Activated CD4-positive, alpha-beta T cell treated with anti-CD3 and anti-CD28 coated beads for 36 hours (primary cell): Measurements from ENCODE around the gene STMN1. TPM values are rescaled to one million over a fixed set of nuclear protein-coding genes. Genes with fewer than 3 reads are reported as not detected.

Source experiments
- ATAC-seq: fragments of 200-7000 bp; cut with Tn5 transposase; one replicate; pipeline ENCODE4 v1.10.0; 2021; ENCODE audit warnings: mild to moderate bottlenecking, moderate library complexity
- CTCF ChIA-PET: fragments of 350-600 bp; sonication (Branson Sonifier 250); formaldehyde crosslinking; loops from one replicate; lab custom pipeline; 2021; ENCODE audit warnings: antibody characterized with exemption; lab: Charles Lee
- POLR2A ChIA-PET: fragments of 350-600 bp; sonication (Branson Sonifier 250); formaldehyde crosslinking; loops from one replicate; lab custom pipeline; 2021; ENCODE audit warnings: antibody characterized with exemption, inconsistent platforms; lab: Charles Lee
- DNase-seq: peaks from one replicate; pipeline ENCODE4 v3.0.0-alpha.2; 2020
- H3K27ac Mint-ChIP-seq: one replicate; pipeline ENCODE4 v1.8.0; 2021; ENCODE audit warnings: mixed read lengths
- H3K27me3 Mint-ChIP-seq: one replicate; pipeline ENCODE4 v1.8.0; 2021; ENCODE audit warnings: mixed read lengths
- H3K36me3 Mint-ChIP-seq: one replicate; pipeline ENCODE4 v1.8.0; 2021; ENCODE audit warnings: low read depth, mixed read lengths
- H3K4me1 Mint-ChIP-seq: one replicate; pipeline ENCODE4 v1.8.0; 2021; ENCODE audit warnings: mixed read lengths
- H3K4me3 Mint-ChIP-seq: one replicate; pipeline ENCODE4 v1.8.0; 2021; ENCODE audit warnings: mild to moderate bottlenecking, moderate library complexity, mixed read lengths
- H3K9me3 Mint-ChIP-seq: one replicate; pipeline ENCODE4 v1.8.0; 2021; ENCODE audit warnings: low read depth, mixed read lengths
- intact Hi-C, 2 experiments: fragments of 100-400 bp; cut with DNase I in 1 of 2; cut with micrococcal nuclease in 1 of 2; formaldehyde crosslinking; loops; one replicate each; pipeline versions ENCODE4 v1.14.2 to v1.15.1; 2022 to 2024; cut with DNase I, micrococcal nuclease
- microRNA-seq: library from miRNA; unstranded; fragments of <30 nt; microRNA quantifications from one replicate; pipeline ENCODE4 v1.2.0, GENCODE V29; 2021; ENCODE audit warnings: borderline replicate concordance
- total RNA-seq, 2 experiments: library from RNA; stranded (reverse); gene quantifications; one replicate each; pipeline ENCODE4 v1.2.3, GENCODE V29; 2021

Gene STMN1
- total RNA-seq, 2 experiments from 2014 or later = 557 to 771 TPM

GRCh38 chr1:25858906-25859789 lies 47.1 kb downstream of the STMN1 start, which contains the start of gene AUNIP:
Gene AUNIP, minus strand, starts transcription at chr1:25859457. Its CDS starts 100 bp downstream, at chr1:25859357.
- peak within 1 kb of the TSS; percentile 93 for H3K27ac Mint-ChIP-seq
- no peaks in the 10 kb centered on the region for H3K27me3 Mint-ChIP-seq
- peak within 1 kb of the TSS; percentile 94 for H3K4me3 Mint-ChIP-seq
- ATAC-seq (peak; percentile 95), DNase-seq (peak; percentile 97)
- peaks cover 13% of the 10 kb centered on the region for H3K4me1 Mint-ChIP-seq
- peaks cover 2% of the 10 kb centered on the region for H3K36me3 Mint-ChIP-seq
- CTCF ChIA-PET = interaction anchor here (0.6 to 0.8 kb wide), 4 partner anchors 36 to 1629 kb away, joined by 3 to 4 read pairs (median 4); partner anchors contain the start of gene MTFR1L
- POLR2A ChIA-PET = interaction anchor here (0.6 kb wide), 1 partner anchor 460 kb away, joined by 3 read pairs; no protein-coding TSS in a partner anchor
- H3K9me3 Mint-ChIP-seq = no peaks in the 10 kb centered on the region
- intact Hi-C loops = loop anchor here in 1 of 2 experiments (1.0 kb wide), 7 partner anchors 16 to 429 kb away; partner anchors contain the start of genes CEP85, MACO1, PAFAH2 and PAQR7

DNA sequence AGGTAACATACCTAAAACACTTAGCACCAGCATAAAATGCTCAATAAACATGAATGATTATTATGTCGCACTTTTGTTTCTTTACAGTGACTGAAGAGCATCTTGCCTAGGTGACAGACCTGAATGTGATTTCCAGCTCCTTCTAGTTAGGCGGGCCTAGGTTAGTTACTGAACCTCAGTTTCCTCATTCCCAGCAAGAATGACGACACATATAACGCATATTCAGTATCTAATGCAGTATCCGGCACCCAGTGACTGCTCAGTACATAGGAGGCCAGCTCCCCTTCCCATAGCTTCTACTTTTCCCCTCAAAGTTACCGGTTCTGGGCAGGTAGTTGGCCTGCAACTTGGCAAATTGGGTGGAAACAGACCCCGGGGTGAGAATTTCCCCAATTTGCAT lies 47.7 kb downstream of the STMN1 start:
- DNase-seq (no peak), ATAC-seq (no peak)
- intact Hi-C loops = no loop called here
- Mint-ChIP-seq H3K27me3 (no peaks in the 10 kb centered on the region), H3K4me1 (peaks cover 13% of the 10 kb centered on the region), H3K36me3 (peaks cover 2% of the 10 kb centered on the region), H3K9me3 (no peaks in the 10 kb centered on the region), H3K4me3 (peak overlapping the region; percentile 94), H3K27ac (peak overlapping the region; percentile 66)
- CTCF ChIA-PET = interaction anchor here (0.6 to 0.8 kb wide), 5 partner anchors 29 to 1630 kb away, joined by 3 to 4 read pairs (median 3); partner anchors contain the start of gene MTFR1L
- POLR2A ChIA-PET = no interaction called here

DNA sequence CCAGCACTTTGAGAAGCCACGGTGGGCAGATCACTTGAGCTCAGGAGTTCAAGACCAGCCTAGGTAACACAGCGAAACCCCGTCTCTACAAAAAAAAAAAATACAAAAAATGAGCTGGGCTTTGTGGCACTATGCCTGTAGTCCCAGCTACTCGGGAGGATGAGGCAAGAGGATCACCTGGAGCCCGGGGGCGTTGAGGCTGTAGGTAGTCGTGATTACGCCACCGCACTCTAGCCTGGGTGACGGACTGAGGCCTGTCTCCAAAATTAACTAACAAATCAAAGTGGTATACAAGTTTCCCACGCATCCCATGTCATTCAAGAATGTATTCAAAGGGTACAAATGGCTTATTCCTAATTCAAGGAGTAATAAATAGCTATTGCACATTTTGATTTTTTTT lies 49.4 kb downstream of the STMN1 start:
- Mint-ChIP-seq H3K36me3 (no peaks in the 10 kb centered on the region), H3K27me3 (no peaks in the 10 kb centered on the region), H3K9me3 (no peaks in the 10 kb centered on the region), H3K4me3 (no peak overlapping the region), H3K27ac (no peak overlapping the region), H3K4me1 (peaks cover 13% of the 10 kb centered on the region)
- DNase-seq (no peak), ATAC-seq (no peak)
- ChIA-PET CTCF (interaction anchor here (0.6 kb wide), 2 partner anchors 226 to 1465 kb away, joined by 3 read pairs; no protein-coding TSS in a partner anchor), POLR2A (no interaction called here)
- intact Hi-C loops = no loop called here

- H3K9me3 Mint-ChIP-seq = no peaks in the 10 kb centered on the region
- CTCF ChIA-PET = interaction anchor here (0.7 to 1.3 kb wide), 5 partner anchors 14 to 105 kb away, joined by 3 to 5 read pairs (median 4); no protein-coding TSS in a partner anchor
- peaks cover 5% of the 10 kb centered on the region for H3K4me1 Mint-ChIP-seq
- H3K4me3 Mint-ChIP-seq = no peak overlapping the region
- DNase-seq (no peak), ATAC-seq (no peak)
- H3K36me3 Mint-ChIP-seq = no peaks in the 10 kb centered on the region
- POLR2A ChIA-PET = no interaction called here
- no peaks in the 10 kb centered on the region for H3K27me3 Mint-ChIP-seq
- H3K27ac Mint-ChIP-seq = no peak overlapping the region
- intact Hi-C loops = no loop called here
Measured at GRCh38 chr1:25854554-25854953, 51.7 kb downstream of the STMN1 start.

Small RNAs within 50 kb of the gene (microRNA-seq; reads per million reads assigned to microRNA genes)
- 2.1 reads per million for gene MIR3917

Other genes with a start within 250 kb of the STMN1 start
- 10 to 100 TPM; 31.5 to 33.5 TPM for gene SELENON, start 106.2 kb downstream of the STMN1 start, total RNA-seq
- 10 to 100 TPM; 27.7 to 30.8 TPM for gene MTFR1L, start 86.5 kb downstream of the STMN1 start, total RNA-seq
- gene AUNIP, start 47.0 kb downstream of the STMN1 start, total RNA-seq = 10 to 100 TPM in 1 of 2 experiments, 1 to 10 TPM in 1; 9.6 to 12.9 TPM
- gene PAQR7, start 30.7 kb downstream of the STMN1 start, total RNA-seq = 1 to 10 TPM; 3.9 to 4.4 TPM
- gene PAFAH2, start 91.6 kb upstream of the STMN1 start, total RNA-seq = 1 to 10 TPM; 6.6 to 7.9 TPM
- gene EXTL1, start 115.4 kb upstream of the STMN1 start, total RNA-seq = not detected
- not detected for gene SLC30A2, start 139.7 kb upstream of the STMN1 start, total RNA-seq
- gene TRIM63, start 161.2 kb upstream of the STMN1 start, total RNA-seq = not detected
- 10 to 100 TPM; 12.3 to 13.0 TPM for gene PDIK1L, start 205.4 kb upstream of the STMN1 start, total RNA-seq